GM18520 (cell line): ENCODE measurements around the gene RGS12.

Source experiments
- ATAC-seq: cut with Tn5 transposase; IDR thresholded peaks from one replicate; pipeline ENCODE4 v1.9.1; 2021; ENCODE audit not compliant: unreplicated experiment

Gene RGS12

DNA sequence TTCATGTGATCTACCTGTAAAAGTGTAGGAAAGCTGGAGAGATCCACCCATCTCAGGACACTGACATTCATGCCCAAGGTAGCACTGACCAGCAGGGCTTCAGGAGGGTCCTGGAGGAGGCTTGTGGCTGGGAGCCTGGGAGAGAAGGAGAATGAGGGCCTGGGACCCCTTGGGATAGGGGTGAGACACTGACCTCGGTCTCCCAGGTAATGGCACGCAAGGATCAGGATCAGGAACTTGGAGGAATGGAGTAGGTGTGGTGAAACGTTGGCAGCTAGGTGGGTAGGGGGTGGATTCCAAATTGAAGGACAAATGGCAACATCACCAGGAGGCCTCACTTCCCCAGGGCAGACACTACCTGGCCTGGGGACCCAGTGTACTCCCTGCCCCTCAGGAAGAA is 12.4 kb upstream of the RGS12 start:
- ATAC-seq: no peak

DNA sequence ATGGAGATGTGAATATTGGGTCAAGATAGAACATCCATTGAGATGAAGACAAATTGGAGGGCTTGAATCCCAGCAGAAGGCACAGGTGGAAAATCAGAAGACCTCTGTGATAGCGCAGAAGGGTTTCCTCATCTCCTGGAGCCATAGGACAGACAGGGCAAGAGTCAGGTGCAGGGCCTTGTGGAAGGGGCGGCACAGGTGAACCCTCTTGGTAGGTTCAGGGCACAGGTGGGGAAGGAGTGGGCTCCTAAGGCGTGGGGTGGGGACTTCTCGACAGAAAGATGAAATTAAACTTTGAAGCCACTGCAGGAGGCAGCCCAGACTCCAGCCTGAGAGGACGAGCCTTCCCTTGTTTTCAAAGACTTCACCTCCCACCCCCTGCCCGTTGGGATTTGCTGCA is 9.3 kb upstream of the RGS12 start:
- ATAC-seq: no peak

GRCh38 chr4:3283916-3284315 is 8.9 kb upstream of the RGS12 start:
- no peak for ATAC-seq

DNA sequence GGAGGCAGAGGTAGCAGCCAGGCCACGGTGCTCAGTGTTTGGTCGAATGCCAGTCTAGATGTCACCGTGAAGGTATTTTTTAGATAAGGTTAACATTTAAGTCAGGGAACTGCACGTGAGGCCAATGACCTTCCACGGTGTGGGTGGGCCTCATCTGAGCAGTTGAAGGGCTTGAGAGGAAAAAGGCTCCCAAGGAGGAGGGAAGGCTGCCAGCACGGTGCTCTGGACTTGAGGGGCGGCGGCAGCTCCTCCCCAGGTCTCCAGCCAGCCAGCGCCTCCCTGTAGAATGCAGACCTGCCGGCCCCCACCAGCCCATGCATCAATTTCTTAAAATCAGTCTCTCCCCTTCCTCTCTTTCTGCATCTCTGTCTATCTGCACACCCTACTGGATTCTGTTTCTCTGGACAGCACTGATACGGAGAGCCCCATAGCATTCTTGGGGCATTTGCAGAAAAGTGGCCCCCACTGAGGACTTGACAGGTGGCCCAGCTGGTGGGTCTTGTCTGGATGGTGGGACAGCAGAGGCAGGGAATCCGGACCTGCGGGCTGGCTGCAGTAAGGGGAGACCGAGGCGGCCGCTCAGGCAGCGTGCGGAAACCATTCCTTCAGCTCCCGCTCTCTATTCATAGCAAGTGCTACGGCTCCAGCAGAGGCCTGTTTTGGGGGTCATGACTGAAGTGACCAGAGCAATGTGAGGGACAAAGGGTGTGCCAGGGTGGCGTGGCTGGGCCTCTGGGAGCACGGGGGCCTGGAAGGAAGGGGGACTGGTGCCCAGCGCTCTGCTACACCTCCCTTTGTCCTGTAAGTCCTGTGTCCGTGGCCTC is 7.9 kb upstream of the RGS12 start:
- ATAC-seq: no peak

DNA sequence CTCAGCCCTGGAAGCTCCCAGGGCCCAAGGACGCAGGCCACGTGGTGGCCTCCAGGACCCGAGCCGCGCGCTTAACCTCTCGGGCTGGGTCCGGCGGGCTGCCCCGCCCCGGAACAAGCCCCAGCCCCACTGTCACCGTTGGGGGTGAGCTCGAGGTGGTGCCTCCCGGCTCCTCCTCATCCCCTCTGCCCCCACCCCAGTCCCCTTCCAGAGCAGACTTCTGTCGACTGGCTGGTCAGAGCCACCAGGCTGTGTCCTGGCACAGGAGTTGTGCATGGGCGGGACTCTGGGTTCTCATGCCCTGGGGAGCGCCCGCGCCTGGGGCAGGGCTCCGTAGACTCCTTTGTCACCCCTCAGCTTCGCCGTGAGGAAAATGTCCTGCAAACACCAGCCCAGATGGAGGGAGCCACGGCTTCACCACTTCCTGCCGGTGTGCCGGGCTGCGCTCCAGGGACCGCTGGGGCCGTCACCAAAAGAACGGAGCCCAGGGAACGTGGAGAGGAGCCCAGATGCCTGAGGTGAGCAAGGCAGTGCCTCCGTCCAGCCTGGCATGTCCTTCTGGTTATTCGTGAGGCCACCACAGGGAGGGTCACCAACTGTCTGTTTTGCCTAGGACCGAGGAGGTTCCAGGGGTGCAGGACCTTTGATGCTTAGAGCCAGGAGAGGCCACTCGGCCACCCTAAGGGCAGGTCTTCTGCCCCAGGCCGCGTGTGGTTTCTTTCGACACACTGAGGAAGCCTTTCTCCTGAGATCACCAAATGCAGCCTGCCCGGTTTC is 7.1 kb upstream of the RGS12 start:
- ATAC-seq: peak; percentile 65

- no peak for ATAC-seq
Measured at GRCh38 chr4:3286335-3287175, 6.3 kb upstream of the RGS12 start.

DNA sequence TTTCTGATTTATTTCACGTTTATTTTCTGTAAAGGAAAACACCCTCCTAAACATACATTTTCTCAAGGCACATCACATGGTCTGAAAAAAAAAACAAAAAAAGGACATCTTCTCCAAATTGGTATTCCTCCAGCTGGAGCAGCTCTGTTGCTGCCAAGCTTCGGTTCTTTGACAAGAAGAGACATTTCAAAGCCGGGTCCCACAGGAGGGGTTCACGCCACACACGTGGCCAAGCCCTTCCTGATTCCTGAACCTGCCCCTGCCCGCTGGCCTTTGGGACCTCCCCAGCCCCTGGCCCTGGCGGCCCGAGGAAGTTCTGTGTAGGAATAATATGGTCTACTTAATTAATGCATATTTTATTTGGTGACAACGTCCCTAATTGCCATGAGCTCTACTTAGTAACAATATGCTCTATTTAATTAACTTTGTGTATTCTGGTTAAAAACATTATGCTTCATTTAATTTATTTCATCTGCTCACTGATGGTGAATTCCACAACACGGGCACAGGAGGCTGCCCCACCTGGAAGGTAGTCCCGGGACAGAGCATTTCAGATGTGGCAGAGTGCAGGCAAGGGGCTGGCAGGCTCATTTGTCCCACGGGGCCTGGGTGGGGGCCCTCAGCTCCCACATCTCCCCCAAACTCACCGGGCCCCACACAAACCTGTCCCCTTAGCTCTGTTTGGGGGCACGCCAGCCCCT is 5.4 kb upstream of the RGS12 start:
- no peak for ATAC-seq

GRCh38 chr4:3287972-3288570 is 4.8 kb upstream of the RGS12 start:
- no peak for ATAC-seq

DNA sequence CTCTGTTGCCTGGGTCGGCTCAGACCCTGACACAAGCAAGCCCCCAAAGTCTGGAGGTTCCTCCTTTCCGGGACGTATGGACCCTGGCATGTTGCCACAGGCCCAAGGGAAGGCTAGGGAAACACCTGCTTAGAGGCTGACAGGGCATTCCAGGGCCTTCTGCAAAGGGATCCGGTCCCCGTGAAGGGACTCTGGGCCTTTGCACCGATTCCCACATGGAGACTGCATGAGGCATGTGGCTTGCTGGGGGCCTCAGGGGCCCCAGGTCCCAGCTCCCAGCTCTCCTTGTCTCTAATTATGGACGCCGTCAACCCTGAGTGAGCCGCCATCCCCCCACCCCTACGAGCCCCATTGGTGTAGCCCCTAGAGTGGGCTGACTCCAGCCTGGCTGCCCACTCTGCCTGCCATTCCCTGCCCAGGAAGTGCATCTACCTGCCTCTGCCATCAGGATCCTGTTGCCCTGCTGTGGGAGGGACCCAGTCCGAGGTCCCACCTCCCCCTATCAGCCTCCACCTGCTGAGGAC is 4.2 kb upstream of the RGS12 start:
- no peak for ATAC-seq

DNA sequence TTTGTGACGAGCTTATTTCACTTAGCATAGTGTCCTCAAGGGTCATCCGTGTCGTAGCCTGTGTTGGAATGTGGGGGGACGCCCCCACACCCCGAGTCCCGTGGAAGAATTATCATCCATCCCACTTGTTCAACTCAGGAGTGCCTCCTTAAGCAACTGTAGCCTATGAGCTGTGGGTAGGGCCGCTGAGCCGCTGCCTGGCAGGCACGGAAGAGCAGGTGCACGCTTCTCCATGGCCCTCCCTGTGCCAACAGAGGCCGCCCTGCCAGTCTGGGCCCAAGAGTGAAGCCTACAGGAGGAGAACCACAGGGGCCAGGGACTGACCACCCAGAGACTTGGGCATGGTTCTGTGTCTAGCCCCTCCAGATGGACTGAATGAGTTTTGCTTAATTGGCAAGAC is 2.3 kb upstream of the RGS12 start:
- no peak for ATAC-seq

GRCh38 chr4:3290889-3291321 is 1.9 kb upstream of the RGS12 start:
- ATAC-seq: no peak

GRCh38 chr4:3291411-3291968 is 1.3 kb upstream of the RGS12 start:
- ATAC-seq: no peak

GRCh38 chr4:3291969-3292570 is 751 bp upstream of the RGS12 start:
- ATAC-seq: peak; percentile 9

DNA sequence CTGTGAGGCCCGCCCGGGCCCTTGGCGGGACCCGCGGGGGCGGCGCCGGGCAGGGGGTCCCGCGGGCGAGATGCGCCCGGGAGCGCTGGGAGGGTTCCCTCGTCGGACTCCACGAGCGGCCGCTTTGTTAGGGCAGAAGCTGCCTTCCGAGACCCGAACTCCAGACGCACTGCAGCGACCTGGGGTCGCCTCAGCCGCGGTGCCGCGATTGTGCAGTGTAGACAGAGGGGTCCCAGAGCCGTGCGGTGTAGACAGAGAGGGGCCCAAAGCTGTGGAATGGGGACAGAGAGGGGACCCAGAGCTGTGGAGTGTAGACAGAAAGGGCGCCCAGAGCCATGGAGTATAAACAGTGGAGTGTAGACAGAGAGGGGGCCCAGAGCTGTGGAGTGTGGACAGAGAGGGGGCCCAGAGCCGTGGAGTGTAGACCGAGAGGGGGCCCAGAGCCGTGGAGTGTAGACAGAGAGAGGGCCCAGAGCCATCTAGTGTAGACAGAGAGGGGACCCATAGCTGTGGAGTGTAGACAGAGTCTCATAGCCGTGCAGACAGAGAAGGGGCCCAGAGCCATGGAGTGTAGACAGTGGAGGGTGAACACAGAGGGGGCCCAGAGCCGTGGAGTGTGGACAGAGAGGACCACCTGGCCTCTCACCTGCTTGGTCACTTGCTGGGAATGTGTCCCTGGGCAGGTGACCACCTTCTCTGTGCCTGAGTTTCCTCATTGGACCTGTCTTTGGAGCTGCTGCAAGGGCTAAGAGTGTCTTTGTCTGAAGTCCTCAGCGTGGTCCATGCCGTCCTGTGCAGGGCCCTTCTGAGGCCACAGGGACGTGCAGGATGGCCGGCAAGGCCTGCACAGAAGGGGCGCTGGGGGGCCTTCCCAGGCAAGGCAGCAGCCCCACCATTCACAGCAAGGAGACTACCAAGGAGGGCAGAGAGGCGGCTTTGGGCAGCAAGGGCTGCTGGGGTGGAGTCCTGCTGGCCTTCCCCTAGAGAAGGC is 875 bp downstream of the RGS12 start:
- no peak for ATAC-seq

GRCh38 chr4:3294401-3295241 is 1.8 kb downstream of the RGS12 start:
- no peak for ATAC-seq

DNA sequence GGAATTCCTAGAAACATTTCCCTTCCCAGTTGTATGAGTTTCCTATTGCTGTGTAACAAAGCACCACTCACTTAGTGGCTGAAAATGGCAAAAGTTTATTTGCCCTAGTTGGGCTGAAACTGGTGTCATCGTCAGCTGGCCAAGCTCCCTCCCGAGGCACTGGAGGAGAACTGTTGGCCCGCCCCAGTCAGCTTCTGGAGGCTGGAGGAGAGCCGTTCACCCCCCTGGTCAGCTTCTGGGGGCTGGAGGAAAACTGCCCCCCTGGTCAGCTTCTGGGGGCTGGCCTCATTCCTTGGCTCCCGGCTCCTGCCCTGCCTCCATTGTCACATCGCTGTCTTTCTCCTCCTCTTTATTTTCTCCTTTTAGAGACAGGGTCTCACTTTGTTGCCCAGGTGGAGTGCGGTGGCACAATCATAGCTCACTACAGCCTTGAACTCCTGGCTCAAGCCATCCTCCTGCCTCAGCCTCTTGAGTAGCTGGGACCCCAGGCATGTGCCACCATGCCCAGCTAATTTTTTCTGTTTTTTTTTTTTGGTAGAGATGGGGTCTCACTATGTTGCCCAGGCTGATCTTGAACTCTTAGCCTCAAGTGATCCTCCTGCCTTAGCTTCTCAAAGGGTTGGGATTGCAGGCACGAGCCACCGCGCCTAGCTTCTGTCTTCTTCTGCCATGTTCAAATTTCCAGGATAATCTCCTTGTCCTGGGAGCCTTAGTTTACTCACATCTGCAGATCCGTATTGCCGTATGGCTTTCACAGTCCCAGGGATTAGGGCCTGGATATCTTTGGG is 3.2 kb downstream of the RGS12 start:
- ATAC-seq: no peak

DNA sequence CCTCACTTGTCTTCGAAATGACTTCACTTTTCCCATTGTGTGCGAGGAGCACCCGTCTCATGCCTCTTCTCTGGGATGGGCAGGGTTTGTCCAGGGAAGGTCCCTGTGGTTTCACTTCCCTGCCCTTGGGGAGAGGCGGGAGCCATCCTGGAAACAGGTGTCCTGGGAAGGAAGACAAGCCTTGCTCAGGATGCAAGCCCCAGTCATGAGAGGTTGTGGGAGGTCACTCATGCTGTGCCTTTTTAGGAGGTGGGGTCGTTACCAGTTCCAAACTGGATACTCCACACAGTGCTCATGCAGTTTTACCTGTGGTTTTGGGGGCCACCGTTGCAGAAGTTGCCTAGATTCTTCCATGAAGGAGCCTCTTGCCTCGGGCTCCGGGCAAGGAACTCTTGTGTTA is 3.8 kb downstream of the RGS12 start:
- ATAC-seq: no peak
